SK-N-MC (cell line): Measurements from ENCODE around the gene SERTM2.

Source experiments
- DNase-seq: peaks from one replicate; pipeline ENCODE4 v3.0.0-alpha.2; 2011; ENCODE audit warnings: low read depth, low spot score
- H3K27ac ChIP-seq: fragments of 200-600 bp; sonication (generic); 2 replicates; pipeline ENCODE4 v1.5.1; 2016; ENCODE audit warnings: mixed run types
- H3K36me3 ChIP-seq: fragments of 200-600 bp; sonication (generic); 2 replicates; pipeline ENCODE4 v1.6.1; 2017; ENCODE audit warnings: antibody characterized with exemption, low read length, mixed read lengths; ENCODE audit not compliant: insufficient read depth
- H3K4me3 ChIP-seq: fragments of 200-600 bp; sonication (generic); 2 replicates; pipeline ENCODE4 v1.5.1; 2016
- H3K9ac ChIP-seq: fragments of 200-600 bp; sonication (generic); 2 replicates; pipeline ENCODE4 v1.8.0; 2017; ENCODE audit warnings: mixed run types, mixed read lengths; ENCODE audit not compliant: insufficient read length
- H3K9me3 ChIP-seq: fragments of 200-600 bp; sonication (generic); 2 replicates; pipeline ENCODE4 v1.6.1; 2017; ENCODE audit warnings: low read depth, mild to moderate bottlenecking, antibody characterized with exemption, low read length, moderate library complexity, mixed read lengths
- EZH2 ChIP-seq: fragments of 200-600 bp; sonication (generic); IDR thresholded peaks from one replicate; pipeline ENCODE4 v1.6.1; 2017; ENCODE audit warnings: antibody characterized with exemption
- FOXP2 ChIP-seq: optimal IDR thresholded peaks from 2 replicates; pipeline ENCODE3; 2011; ENCODE audit warnings: mild to moderate bottlenecking, moderate library complexity; ENCODE audit not compliant: insufficient read depth; ENCODE audit errors: extremely low read length, control extremely low read depth
- POLR2AphosphoS5 ChIP-seq: IDR thresholded peaks from 2 replicates; pipeline ENCODE4 v1.6.1; 2012; ENCODE audit warnings: mild to moderate bottlenecking, low read depth, low read length, borderline replicate concordance

Gene SERTM2

GRCh38 chrX:111568817-111569216 is 57.4 kb downstream of the SERTM2 start:
- no peak overlapping the region for H3K27ac ChIP-seq
- TF ChIP-seq FOXP2 (no peak), EZH2 (no peak), POLR2AphosphoS5 (no peak)
- H3K4me3 ChIP-seq = no peak overlapping the region
- no peak for DNase-seq
- no peak overlapping the region for H3K9ac ChIP-seq
- H3K36me3 ChIP-seq = no peaks in the 10 kb centered on the region
- H3K9me3 ChIP-seq = no peaks in the 10 kb centered on the region
